Sigmoid colon (tissue), 4 donors: Measurements from ENCODE around the gene RIPOR3.
"Not testable (repeated sequence)": the region's sequence is repeated elsewhere in the genome, so short reads cannot be mapped to it uniquely, and the experiment has no call there.

ENCODE experiments used
- EP300 ChIP-seq, 4 donors: sonication (generic); formaldehyde crosslinking; IDR thresholded peaks; one replicate each; pipeline ENCODE4 v1.6.1; 2017; ENCODE audit warnings: antibody characterized with exemption in 4 of 4
- POLR2A ChIP-seq, 2 donors: fragments of 450-650 bp; IDR thresholded peaks; one replicate each; pipeline ENCODE4 v1.6.1; 2016; ENCODE audit warnings: antibody characterized with exemption in 2 of 2, mild to moderate bottlenecking in 2 of 2, moderate library complexity in 2 of 2
- TF ChIP-seq, protein P1 (sequence below), 4 experiments: fragments of 450-650 bp in 3 of 4; fragments of 200-600 bp in 1 of 4; IDR thresholded peaks; one replicate each; pipeline ENCODE4 v1.5.1; 2016 to 2019; ENCODE audit warnings: antibody characterized with exemption in 4 of 4, mild to moderate bottlenecking in 3 of 4, moderate library complexity in 2 of 4

DNA sequence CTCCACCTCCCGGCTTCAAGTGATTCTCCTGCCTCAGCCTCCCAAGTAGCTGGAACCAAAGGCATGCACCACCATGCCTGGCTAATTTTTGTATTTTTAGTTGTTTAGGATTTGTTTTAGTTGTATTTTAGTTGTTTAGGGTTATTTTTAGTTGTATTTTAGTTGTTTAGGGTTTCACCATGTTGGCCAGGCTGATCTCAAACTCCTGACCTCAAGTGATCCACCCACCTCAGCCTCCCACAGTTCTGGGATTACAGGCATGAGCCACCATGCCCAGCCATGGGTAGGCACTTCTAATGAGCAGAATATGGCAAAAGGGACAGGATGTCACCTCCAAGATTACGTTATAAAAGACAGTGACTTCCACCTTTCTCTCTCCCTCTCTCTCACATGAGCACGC is 20.3 kb downstream of the RIPOR3 start:
- TF ChIP-seq, protein P1, sequence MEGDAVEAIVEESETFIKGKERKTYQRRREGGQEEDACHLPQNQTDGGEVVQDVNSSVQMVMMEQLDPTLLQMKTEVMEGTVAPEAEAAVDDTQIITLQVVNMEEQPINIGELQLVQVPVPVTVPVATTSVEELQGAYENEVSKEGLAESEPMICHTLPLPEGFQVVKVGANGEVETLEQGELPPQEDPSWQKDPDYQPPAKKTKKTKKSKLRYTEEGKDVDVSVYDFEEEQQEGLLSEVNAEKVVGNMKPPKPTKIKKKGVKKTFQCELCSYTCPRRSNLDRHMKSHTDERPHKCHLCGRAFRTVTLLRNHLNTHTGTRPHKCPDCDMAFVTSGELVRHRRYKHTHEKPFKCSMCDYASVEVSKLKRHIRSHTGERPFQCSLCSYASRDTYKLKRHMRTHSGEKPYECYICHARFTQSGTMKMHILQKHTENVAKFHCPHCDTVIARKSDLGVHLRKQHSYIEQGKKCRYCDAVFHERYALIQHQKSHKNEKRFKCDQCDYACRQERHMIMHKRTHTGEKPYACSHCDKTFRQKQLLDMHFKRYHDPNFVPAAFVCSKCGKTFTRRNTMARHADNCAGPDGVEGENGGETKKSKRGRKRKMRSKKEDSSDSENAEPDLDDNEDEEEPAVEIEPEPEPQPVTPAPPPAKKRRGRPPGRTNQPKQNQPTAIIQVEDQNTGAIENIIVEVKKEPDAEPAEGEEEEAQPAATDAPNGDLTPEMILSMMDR (IDR thresholded peaks at IDR 0.05), result not testable (repeated sequence)
- TF ChIP-seq EP300, POLR2A (IDR thresholded peaks at IDR 0.05): not testable (repeated sequence)
